Hematopoietic multipotent progenitor cell treated with erythropoietin and hydrocortisone succinate and interleukin-3 and kit ligand, for 8 days (in vitro differentiated cells): ENCODE measurements around the gene PARD6G.

Experiments used
- DNase-seq: peaks from one replicate; pipeline ENCODE4 v3.0.0-alpha.2; 2015

Gene PARD6G

DNA sequence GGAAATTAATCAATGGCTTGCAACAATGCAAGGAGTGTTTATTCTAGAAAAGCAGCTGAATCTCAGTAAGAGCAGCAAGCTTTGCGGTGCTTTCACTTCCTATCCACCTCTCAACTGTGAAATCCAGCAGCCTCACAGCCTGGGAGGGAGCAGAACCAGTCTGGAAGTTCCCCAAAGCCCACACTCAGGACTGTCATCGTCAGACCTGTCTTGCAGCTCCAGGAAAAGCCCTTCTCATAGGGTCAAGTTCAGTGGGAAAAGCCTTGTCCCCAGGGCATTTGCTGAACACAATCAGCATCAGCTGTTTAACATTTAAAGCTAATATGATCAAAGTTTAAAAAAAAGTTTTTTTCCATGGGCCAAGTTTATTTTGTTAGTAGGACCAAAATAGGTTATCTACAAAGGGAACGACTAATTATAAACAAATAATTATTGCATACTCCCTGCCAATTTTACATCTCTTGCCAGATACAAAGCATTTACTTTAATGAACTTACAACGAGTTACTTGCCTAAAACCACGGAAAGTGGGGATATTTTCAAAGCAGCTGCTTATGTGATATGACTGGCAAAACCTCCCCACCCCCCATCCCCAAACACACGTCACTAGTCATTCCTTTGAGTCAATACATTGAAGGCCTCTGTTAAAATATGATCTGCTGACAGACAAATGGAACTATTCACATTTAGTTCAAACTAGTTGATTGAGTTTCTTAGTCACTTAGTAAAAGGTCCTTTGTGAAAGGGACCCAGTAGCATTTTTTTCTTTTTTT is 36.8 kb downstream of the PARD6G start:
- DNase-seq: no peak

DNA sequence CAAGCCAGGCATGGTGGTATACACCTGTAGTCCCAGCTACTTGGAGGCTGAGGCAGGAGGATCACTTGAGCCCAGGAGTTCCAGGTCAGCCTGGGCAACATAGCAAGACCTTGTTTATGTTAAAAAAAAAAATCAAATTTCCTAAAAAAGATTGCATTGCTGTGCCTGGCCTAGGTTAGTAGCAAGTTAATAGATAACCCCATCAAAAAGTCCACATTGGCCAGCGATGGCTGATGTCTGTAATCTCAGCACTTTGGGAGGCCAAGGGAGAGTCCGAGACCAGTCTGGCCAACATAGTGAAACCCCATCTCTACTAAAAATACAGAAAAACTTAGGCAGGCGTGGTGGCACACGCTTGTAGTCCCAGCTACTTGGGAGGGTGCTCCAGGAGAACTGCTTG is 38.7 kb downstream of the PARD6G start:
- no peak for DNase-seq

DNA sequence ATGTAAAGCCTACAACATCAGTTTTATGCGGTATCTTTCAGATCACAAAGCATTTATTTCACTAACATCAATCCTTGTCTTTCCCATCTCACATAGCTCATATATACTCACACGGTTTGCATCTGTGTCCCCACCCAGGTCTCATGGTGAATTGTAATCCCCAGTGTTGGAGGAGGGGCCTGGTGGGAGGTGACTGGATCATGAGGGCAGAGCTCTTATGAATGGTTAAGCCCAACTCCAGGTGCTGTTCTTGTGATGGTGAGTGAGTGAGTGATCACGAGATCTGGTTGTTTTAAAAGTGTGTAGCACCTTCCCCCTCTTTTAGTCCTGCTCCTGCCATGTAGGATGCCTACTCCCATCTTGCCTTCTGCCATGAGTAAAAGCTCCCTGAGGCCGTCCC is 42.0 kb downstream of the PARD6G start:
- DNase-seq: no peak

DNA sequence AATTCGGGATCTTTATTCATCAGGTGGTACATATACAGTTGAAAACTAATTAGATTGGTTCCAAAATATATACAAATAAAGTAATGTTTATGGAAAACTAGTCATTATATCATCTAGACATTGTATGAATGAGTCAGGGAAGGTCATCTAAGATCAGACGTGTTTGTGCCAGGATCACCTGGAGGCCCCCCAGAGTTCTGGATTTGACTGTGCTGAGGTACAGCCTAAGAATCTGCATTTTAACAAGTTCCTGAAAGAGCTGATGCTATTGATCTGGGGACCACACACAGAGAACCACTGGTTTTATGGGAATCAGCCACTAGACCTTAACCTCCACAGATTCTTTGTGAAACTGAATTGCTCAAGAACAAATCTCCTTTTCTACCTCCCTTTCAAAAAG is 43.2 kb downstream of the PARD6G start:
- no peak for DNase-seq

DNA sequence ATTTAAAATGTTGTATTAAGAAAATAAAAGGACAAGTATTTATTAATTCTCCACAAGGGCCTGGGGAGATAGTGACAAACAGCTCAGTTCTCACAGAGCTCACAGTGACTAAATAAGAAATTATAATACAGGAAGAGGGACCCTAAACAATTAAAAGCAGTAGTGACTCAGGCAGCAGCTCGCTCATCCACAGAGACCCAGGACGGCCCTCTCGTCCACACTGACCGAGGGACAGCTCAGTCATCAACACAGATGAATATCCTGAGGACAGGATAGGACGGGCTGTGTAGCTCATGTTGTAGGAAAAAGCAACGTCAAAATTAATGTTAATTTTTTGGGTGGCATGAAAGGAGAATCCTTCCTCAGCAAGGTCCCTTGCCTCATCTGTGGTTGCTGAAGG is 44.1 kb downstream of the PARD6G start:
- no peak for DNase-seq

DNA sequence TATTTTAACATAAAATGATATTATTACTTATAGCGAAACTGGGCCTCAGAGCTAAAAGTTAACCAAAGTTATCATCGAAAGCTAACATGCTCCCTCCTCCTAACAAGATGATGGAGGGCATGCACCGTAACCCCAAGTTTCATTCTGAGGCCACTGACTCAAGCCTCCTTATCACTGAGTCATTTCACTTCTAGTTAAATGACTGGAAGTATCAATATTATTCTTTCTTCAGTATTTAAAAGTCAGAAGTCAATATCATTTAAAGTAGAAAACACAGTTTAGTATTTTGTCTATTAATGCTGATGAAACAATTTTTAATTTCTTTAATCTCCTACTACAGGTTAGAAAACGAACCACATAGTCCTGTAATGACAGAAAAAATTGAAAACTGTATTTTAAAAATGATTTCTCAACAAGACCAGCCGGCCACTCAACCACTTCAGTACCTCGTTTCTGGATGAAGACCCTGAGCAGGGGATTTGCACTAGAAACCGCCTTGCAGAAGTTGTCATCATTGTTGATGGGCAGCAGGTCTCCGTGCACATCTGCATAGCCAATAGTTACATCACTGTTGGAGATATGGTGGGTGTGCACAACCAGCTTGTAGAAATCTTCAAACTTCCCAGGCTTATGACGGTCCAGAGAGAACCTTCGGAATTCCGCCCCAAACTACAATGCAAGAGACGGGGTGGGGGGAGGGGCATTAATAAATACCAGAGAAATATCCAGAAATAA is 44.9 kb downstream of the PARD6G start:
- no peak for DNase-seq

DNA sequence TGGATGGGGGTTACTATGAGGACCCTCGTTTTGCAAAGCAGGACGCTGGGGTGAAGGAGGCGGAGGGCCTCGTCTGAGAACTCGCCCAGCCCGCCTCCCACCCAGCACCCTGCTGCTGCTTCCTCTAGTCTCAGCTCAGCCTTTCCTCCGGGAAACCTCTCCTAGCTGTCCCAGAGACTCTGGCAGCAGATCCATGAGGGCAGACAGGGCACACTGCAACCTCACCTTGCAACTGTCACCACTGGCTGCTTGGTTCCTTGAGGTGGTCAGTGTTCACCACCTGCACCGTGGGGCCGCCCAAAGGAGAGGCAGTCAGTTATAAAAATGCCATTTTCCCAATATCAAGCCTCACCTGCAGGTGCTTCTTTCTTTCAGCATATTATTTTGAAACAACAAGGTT is 45.6 kb downstream of the PARD6G start:
- DNase-seq: no peak

DNA sequence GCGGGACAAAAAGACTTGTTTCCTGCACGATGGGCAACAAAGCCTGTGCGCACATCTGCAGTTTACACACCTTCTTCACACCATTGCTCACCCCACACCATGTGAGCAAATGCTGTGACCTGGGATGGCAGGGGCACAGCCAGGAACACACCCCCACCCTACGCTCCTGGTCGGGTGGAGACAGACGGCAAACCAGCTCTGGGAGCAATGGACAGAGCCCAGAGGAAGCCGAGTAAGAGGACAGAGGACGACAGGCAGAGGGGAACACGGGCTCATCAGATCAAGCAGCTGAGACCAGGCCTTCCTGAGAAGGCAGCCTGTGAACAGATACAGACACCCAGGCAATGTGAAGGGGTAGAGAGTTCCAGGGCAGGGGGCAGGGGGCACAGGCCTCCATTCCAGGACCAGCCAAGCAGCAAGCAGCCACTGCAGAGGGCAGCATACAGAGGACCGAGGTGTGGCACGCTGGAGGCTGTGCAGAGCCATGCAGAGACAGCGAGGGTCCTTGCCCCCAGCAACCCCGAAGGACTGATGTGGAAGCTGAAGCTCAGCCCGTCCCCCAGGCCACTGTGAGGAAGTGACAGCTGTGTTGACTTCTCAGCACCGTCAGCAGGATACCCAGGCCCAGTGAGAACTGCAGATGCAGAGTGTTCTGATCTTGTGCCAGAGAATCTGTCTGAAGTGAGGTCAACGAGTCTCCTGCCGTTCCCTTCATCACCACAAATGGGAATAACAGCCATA is 46.2 kb downstream of the PARD6G start:
- no peak for DNase-seq

DNA sequence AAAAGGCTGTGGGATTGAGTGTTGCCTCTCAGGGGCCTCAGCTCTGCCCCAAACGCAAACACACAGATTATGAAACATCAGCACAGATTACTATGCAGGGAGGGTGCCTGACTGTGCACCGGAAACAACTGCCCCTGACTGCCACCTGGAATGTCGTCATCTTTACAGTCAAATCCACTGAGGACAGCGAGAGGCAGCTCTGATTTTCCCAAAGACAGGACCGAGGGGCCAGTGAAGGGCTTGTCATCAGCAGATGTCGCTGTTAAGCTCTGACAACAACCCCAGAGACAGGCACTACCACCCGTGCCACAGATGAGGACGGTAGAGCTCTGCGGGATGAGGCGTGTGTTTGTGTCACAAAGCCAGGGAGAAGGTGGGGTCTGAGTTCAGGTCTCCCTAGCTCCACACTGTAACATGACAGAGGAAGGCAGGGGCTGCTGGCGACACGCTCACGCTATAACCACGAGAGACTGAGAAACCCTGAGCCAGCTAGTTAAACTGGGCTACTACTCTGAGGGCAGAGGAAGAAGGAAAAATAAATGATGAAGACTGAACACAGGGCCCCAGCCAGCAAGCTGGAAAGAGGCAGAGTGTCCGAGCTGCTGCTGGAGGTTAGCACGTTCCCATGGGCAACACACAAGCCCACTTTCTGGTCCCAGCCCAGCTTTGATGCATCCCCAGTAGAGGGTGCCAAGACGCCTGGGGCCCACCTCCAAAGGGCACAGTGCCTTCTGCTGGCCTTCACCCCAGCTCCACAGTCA is 47.0 kb downstream of the PARD6G start:
- no peak for DNase-seq

DNA sequence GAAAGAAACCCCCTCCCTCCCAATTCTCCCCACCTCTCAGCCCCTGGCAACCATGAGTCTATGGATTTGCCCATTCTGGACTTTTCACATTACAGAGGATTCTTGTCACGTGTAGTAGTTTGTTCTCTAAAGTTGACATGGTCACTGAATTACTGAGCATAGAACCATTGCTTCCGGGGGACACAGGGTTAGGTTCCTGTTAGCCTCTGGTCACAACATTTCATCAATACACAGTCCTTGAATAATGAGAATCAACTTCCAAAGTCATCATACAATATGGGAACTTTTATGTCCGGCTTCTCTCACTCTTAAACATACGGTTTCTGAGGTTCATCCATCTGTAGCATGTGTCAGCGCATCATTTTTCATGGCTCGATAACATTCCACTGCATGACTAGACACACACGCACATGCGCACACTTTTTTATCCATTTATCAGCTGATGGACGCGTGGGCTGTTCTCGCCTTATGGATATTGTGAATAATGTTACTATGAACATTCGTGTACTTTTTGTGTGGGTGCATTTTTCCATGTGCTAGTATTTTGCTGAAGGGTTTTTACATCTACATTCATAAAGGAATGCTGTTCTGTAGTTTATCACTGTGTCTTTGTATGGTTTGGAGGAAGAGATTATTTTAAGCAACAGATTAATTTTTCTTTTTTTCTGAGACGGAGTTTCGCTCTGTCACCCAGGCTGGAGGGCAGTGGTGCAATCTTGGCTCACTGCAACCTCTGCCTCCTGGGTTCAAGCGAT is 48.1 kb downstream of the PARD6G start:
- no peak for DNase-seq

DNA sequence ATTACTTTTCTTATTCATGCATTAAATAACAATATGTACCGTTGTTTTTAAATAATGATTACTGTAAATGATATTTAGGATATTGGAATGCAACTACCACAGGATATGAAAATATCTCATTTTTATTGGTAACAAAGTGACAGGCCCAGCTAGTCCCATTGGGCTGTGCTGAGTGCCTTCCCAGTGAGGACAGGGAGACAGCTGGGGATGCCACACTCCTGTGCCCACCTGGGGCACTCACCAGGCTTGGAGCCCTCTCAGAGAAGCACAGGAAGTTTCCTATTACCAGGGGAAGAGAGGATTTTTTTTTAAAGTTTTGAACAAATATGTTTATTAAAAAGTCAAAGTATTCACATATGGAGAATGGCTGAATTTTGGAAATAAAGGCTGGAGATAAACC is 48.9 kb downstream of the PARD6G start:
- no peak for DNase-seq

DNA sequence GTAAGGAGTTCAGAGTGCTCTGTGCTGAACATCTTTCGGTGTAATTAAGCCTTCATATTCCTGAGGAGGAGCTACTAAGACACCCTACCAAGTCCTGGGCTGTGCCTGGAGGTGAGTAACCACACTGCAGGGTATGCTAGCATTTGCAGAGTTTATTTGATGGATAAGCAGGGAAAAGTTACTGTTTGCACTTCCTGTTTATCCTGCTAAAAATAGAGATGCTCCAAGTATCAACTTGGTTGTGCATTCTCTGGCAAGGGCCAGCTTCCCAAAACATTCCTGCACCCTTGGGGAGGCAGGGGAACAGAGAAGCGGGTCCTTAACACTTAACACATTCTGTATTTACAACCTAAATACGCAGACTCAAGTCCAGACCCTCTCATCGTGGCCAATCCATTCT is 49.8 kb downstream of the PARD6G start:
- DNase-seq: no peak

DNA sequence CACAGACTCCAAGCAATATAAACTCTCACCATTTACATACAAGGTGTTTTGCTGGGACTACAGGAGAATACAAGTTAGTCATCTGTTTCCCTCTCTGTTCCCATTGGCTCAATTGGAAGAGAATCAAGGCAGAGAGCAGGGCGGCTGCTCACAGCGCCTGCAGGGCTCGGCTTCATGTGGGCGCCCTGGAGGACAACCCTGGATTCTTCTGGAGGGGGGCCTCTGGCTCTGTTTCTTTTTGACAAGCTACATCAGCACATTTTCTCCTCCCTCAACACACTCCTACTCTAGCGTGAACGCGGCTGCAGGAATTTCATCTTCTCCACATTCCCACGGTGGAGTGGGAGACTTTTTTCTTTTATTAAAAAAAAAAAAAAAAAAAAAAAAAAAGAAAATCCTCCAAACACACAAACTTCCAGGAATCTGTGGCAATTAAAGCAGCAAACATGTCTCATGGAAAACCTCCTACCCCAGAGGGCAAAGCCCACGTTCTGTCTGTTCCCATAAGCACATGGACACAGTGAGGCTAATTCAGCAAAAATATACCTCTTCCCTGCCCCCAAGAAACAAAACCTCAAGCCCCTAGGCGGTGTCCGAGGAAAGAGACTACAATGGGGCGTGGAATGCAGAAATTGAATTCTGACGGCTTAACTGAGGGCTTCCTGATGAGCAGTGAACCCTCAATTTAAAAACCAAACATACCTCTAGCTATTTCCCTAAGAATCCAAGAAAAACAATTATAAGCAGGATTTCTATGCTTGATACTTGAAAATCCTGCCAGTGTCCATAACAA is 50.6 kb downstream of the PARD6G start:
- no peak for DNase-seq

DNA sequence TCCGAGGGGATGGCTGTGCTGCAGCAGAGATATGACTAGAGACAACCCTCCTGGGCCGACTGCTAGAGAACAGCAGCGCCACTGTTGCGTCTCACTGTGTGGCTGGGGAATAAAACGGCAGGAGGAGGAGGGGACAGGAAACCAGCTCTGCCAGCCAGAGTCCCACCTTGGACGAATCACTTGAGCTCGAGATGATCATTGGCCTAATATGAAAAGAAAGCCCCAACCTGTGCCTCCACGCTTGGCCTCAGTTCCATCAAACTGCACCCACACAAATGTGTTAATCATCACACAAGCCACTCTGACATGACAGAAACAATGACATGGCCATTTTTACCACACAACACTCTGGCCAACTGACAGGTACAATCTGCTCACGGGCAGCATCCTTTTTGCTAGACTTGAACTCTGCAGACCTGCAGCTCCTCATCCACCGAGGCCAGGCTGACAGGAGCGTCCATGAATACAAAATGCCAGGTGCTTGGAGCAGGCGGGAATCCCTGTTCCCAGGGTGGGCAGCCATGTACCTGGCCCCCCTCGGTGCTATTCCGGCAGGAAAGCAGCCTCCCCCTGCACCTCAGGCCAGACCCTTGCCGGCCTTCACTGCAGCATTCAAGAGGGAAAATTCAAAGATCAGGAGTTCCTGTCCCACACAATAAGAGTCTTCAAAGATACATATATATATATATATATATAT is 52.3 kb downstream of the PARD6G start:
- no peak for DNase-seq

DNA sequence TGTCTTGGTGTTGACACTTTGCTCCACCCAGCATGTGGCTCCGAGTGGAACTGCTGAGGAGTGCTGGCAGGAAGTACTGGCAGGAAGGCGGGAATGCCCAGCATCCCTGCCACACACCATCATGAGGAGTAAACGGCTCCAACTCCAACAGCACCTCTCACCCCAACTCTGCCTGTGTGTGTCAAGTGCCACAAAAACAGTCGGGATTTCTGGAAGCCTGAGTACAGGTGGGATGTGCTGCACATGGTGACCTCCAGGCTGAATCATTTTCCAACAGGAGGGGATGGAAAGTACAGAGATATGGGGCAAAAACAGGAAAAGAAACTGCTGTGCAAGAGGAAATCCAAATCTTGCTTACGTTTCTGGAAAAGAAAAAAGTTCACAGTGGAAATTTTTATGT is 53.6 kb downstream of the PARD6G start:
- no peak for DNase-seq

DNA sequence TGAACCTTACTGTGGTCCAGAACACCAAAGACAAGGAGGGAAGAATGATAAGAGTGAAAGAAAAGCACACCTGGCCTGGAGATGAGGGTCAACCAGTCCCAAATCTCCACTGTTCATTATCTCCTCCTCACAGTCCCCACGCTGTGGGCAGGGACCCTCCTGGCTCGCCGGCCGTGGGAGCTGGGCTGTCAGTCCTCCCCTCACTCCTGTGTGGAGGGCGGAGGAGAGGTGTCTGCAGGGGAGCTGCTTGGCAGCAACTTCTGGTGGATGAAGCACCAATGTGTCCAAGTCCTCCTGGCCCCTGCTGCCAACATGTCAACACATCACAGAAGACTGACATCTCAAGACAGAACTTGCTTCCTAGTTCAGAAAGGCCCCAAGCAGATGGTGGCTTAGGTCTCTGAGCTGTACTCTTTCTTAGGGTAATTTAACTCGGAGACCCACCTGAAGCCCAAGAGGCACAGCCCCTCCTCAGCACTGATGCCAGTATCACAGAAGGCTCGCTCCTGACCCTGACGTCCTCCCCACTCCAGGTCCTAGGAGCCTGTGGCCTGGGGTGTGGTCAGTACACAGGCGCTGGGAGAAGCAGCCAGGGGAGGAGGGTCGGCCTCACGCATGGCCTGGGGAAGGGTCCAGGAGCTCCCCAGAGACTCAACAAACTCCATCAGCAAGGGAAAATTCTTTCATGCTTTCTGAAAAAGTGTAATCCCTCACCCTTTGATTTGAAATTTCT is 54.5 kb downstream of the PARD6G start:
- DNase-seq: no peak

DNA sequence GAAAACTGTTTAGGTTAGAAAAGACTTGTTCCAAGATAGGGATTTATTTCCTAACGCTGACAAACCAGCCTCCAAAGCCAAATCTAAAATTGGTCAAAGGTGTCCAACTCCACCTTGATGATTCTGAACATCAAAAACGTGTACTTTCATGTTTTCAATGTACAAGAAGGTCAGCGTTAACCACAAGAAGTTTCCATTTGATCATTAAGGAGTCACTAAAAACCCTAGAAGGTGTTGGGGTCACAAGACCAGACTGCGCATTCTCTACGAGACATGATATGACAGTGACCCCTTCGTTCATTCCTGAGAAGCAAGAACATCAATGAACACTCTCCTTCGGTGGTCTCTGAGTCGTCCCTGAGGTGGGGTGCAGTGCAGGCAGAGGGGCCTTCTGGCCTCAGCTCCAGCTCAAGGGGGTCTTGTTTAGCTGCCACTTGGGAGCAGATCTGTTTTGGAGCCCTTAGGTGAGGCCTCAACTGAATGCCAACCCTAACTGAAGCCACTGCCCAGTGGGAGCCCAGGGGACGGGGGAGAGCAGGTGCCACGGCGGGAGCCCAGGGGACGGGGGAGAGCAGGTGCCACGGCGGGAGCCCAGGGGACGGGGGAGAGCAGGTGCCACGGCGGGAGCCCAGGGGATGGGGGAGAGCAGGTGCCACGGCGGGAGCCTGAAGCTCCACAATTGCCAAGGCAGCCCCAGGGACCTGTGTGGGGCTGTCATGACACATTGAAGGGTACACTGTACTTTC is 55.2 kb downstream of the PARD6G start:
- no peak for DNase-seq

DNA sequence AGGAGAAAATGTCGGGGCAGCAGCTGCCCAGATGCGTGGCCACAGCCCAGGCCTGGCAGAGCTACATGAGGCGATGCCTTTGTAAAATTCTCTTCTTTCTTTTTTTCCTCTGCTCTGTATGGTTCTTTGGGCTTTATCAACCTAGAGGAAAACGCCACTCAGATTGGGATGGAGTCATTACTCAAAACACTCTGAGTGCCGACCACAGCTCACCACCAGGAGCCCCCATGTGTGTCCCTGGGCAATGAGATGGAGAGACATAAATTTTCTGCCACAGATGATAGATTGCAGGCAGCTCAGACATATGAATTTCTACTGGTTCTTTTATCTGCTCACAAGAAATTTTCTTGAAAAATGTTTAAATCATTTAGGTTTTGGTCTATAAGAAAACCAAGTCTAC is 56.0 kb downstream of the PARD6G start:
- no peak for DNase-seq

DNA sequence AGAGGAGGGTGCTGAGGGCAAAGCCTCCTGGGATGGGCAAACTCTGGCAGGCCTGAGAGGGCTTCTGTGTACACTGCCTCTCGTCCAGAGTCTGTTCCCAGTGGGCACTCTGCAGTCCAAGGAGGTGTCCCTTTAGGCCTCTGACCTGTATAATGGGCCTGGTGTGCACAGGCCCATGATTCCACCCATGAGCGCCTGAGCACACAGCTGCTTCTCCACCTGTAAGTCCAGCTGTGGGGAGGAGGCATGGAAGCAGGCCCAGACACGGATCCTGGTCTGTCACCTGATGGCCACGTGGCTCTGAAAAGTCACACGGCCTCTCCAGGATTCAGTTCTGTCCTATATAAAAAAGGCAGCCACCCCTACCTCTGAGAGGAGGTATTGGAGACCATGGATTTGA is 57.0 kb downstream of the PARD6G start:
- no peak for DNase-seq

DNA sequence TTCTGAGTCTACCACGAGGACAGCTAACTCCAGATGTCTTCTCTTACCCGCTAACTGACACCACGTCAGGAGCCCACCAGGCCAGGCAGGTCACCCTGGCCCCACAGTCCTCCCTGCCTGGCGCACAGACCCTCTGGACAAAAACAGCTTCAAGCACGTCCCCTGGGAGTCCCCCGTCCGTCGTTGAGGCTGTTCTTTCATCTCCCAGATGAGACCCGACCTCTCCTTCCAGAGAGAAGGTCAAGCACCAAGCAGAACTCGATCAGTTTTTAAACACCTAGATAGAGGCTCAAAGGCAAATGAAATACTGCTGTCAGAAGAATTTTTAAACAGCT is 57.8 kb downstream of the PARD6G start:
- no peak for DNase-seq
